SK-N-SH (cell line): Measurements from ENCODE around the gene TRMT44. TPM values are rescaled to one million over a fixed set of nuclear protein-coding genes. Genes with fewer than 3 reads are reported as not detected.

ENCODE experiments used
- CTCF ChIA-PET: fragments of 300-600, 350-600 bp; formaldehyde crosslinking; extraction: SDS; loops from one replicate; lab custom pipeline; 2021; lab: Yijun Ruan, JAX
- POLR2A ChIA-PET: fragments of 350-600 bp; sonication (Branson Sonifier 250); formaldehyde crosslinking; extraction: SDS; loops from one replicate; lab custom pipeline; 2020; ENCODE audit warnings: antibody characterized with exemption, inconsistent platforms; lab: Yijun Ruan, JAX
- DNase-seq: peaks from one replicate; pipeline ENCODE4 v3.0.0; 2012
- H2AFZ ChIP-seq: fragments of 200-600 bp; sonication (generic); 2 replicates; pipeline ENCODE4 v1.8.1; 2016; ENCODE audit warnings: antibody characterized with exemption, mild to moderate bottlenecking, low read depth
- H3F3A ChIP-seq: fragments of 200-600 bp; sonication (generic); replicated peaks from 2 replicates; pipeline ENCODE3; 2016; ENCODE audit warnings: antibody characterized with exemption, mild to moderate bottlenecking; ENCODE audit not compliant: insufficient read depth
- H3K27ac ChIP-seq, 2 experiments: fragments of 200-500 bp in 1 of 2; fragments of 200-600 bp in 1 of 2; sonication (Bioruptor generic) in 1 of 2; sonication (generic), shearing (Covaris generic) in 1 of 2; 2 replicates each; pipeline versions ENCODE4 v1.5.1 to v1.6.1; 2014 to 2016; ENCODE audit warnings: low read depth in 2 of 2, inconsistent platforms in 1 of 2, low read length in 1 of 2, mild to moderate bottlenecking in 1 of 2, mixed read lengths in 1 of 2
- H3K27me3 ChIP-seq: fragments of 200-600 bp; sonication (generic), shearing (Covaris generic); 2 replicates; pipeline ENCODE4 v1.6.1; 2016; ENCODE audit warnings: mixed run types; ENCODE audit not compliant: insufficient read depth
- H3K36me3 ChIP-seq, 2 experiments: fragments of 200-500 bp in 1 of 2; fragments of 200-600 bp in 1 of 2; sonication (Bioruptor generic) in 1 of 2; sonication (generic) in 1 of 2; replicated peaks in 1 of 2; 2 replicates each; pipeline versions ENCODE3 to v1.5.1; 2014 to 2016; ENCODE audit warnings: low read length in 1 of 2, mild to moderate bottlenecking in 1 of 2; ENCODE audit not compliant: insufficient read depth in 2 of 2, control insufficient read depth in 1 of 2
- H3K4me1 ChIP-seq, 2 experiments: fragments of 200-500 bp in 1 of 2; fragments of 200-600 bp in 1 of 2; sonication (Bioruptor generic) in 1 of 2; sonication (generic), shearing (Covaris generic) in 1 of 2; 2 replicates each; pipeline versions ENCODE4 v1.5.1 to v1.6.1; 2014 to 2016; ENCODE audit warnings: low read depth in 1 of 2, low read length in 1 of 2, mixed run types in 1 of 2; ENCODE audit not compliant: insufficient read depth in 2 of 2, control insufficient read depth in 1 of 2
- H3K4me2 ChIP-seq: fragments of 200-600 bp; sonication (generic), shearing (Covaris generic); 2 replicates; pipeline ENCODE4 v1.6.1; 2017; ENCODE audit warnings: mixed run types
- H3K4me3 ChIP-seq, 2 experiments: fragments of 200-500 bp in 1 of 2; fragments of 200-600 bp in 1 of 2; sonication (Bioruptor generic) in 1 of 2; sonication (generic), shearing (Covaris generic) in 1 of 2; 2 replicates each; pipeline versions ENCODE4 v1.5.1 to v1.8.1; 2014 to 2016; ENCODE audit warnings: low read depth in 2 of 2, inconsistent platforms in 1 of 2, low read length in 1 of 2, mild to moderate bottlenecking in 1 of 2, mixed read lengths in 1 of 2, moderate library complexity in 1 of 2
- H3K79me2 ChIP-seq: fragments of 200-600 bp; sonication (generic); 2 replicates; pipeline ENCODE4 v1.8.1; 2017; ENCODE audit warnings: mild to moderate bottlenecking; ENCODE audit not compliant: insufficient read depth
- H3K9ac ChIP-seq: fragments of 200-600 bp; sonication (generic); 2 replicates; pipeline ENCODE4 v1.6.1; 2017; ENCODE audit warnings: mixed run types
- H3K9me2 ChIP-seq: fragments of 200-600 bp; sonication (generic); 2 replicates; pipeline ENCODE4 v1.6.1; 2017; ENCODE audit warnings: mixed run types
- H3K9me3 ChIP-seq: fragments of 200-600 bp; sonication (generic); 2 replicates; pipeline ENCODE4 v1.6.1; 2017; ENCODE audit warnings: mixed run types, mild to moderate bottlenecking, moderate library complexity
- H4K20me1 ChIP-seq: fragments of 200-600 bp; sonication (generic); 2 replicates; pipeline ENCODE4 v1.6.1; 2017; ENCODE audit warnings: mild to moderate bottlenecking, mixed run types; ENCODE audit not compliant: insufficient read depth
- EP300 ChIP-seq, 2 experiments: IDR thresholded peaks; 2 replicates each; pipeline versions ENCODE4 v1.4.0 to v1.6.1; 2012; ENCODE audit warnings: borderline replicate concordance in 1 of 2, low read depth in 1 of 2, low read length in 1 of 2
- EZH2phosphoT487 ChIP-seq: fragments of 200-600 bp; sonication (generic); IDR thresholded peaks from 2 replicates; pipeline ENCODE4 v1.6.1; 2017; ENCODE audit warnings: low read depth, mixed run types, mild to moderate bottlenecking, antibody characterized with exemption, moderate library complexity, borderline replicate concordance
- FOSL2 ChIP-seq: IDR thresholded peaks from 2 replicates; pipeline ENCODE4 v1.4.0; 2012; ENCODE audit warnings: low read depth, mild to moderate bottlenecking, moderate library complexity, borderline replicate concordance
- FOXJ3 ChIP-seq: sonication (generic); formaldehyde crosslinking; IDR thresholded peaks from 2 replicates; pipeline ENCODE4 v1.5.1; 2020; ENCODE audit warnings: mild to moderate bottlenecking, missing genetic modification reagents
- GABPA ChIP-seq: IDR thresholded peaks from 2 replicates; pipeline ENCODE4 v1.4.0; 2012; ENCODE audit warnings: low read depth, mild to moderate bottlenecking
- GATA2 ChIP-seq: sonication (generic); formaldehyde crosslinking; IDR thresholded peaks from 2 replicates; pipeline ENCODE4 v1.5.0; 2020; ENCODE audit warnings: mild to moderate bottlenecking, missing genetic modification reagents
- JUND ChIP-seq: IDR thresholded peaks from 2 replicates; pipeline ENCODE4 v1.4.0; 2012
- MAX ChIP-seq: IDR thresholded peaks from 2 replicates; pipeline ENCODE4 v1.4.0; 2012; ENCODE audit warnings: low read depth
- MEF2A ChIP-seq: IDR thresholded peaks from 2 replicates; pipeline ENCODE4 v1.4.0; 2012; ENCODE audit warnings: low read depth, borderline replicate concordance
- NFIC ChIP-seq: IDR thresholded peaks from 2 replicates; pipeline ENCODE4 v1.4.0; 2012; ENCODE audit warnings: borderline replicate concordance
- NRF1 ChIP-seq: IDR thresholded peaks from 2 replicates; pipeline ENCODE4 v1.6.1; 2012; ENCODE audit warnings: low read depth, mild to moderate bottlenecking, low read length
- POLR2AphosphoS5 ChIP-seq: IDR thresholded peaks from 2 replicates; pipeline ENCODE4 v1.6.1; 2012; ENCODE audit warnings: low read depth, low read length
- RAD21 ChIP-seq: IDR thresholded peaks from 2 replicates; pipeline ENCODE4 v1.6.1; 2012; ENCODE audit warnings: mild to moderate bottlenecking, low read length
- REST ChIP-seq: IDR thresholded peaks from 2 replicates; pipeline ENCODE4 v1.6.1; 2012; ENCODE audit warnings: mild to moderate bottlenecking, low read depth, low read length, moderate library complexity
- SMC3 ChIP-seq: IDR thresholded peaks from 2 replicates; pipeline ENCODE4 v1.6.1; 2012; ENCODE audit warnings: low read depth, low read length, improper control_type of control experiment
- TAF1 ChIP-seq: IDR thresholded peaks from 2 replicates; pipeline ENCODE4 v1.6.1; 2012; ENCODE audit warnings: low read depth, mild to moderate bottlenecking, low read length, moderate library complexity, borderline replicate concordance
- TCF12 ChIP-seq: IDR thresholded peaks from 2 replicates; pipeline ENCODE4 v1.4.0; 2012
- WGBS: methylation state at CpG from one replicate; pipeline ENCODE4 v1.1.6; 2017; ENCODE audit warnings: low lambda C conversion rate; 5-methylcytosine and 5-hydroxymethylcytosine counted together
- polyA plus RNA-seq, 3 experiments: library from polyadenylated mRNA; depleted of rRNA; stranded (reverse); fragments of >200 nt; gene quantifications; 2 replicates each; pipeline ENCODE4 v1.2.3, GENCODE V29; 2012

Gene TRMT44
- polyA plus RNA-seq, 1 of the 3 experiments (the other 2 are of a cell fraction), result 6.0 TPM

GRCh38 chr4:8404791-8405515 is 35.6 kb upstream of the TRMT44 start:
- Histone ChIP-seq H3K9me2 (no peaks in the 10 kb centered on the region), H3K4me1 (peaks cover 0 to 14% of the 10 kb centered on the region in 2 experiments; a peak in 1 of 4 replicates), H3K27ac (no peak overlapping the region), H3K4me3 (no peak overlapping the region), H2AFZ (no peak overlapping the region), H3K4me2 (no peak overlapping the region), H3K27me3 (no peaks in the 10 kb centered on the region)
- CTCF ChIA-PET, result interaction anchor here (1.1 to 6.7 kb wide), 5 partner anchors 10 to 228 kb away, joined by 3 to 115 read pairs (median 26); no protein-coding TSS in a partner anchor
- POLR2A ChIA-PET, result no interaction called here
- TF ChIP-seq POLR2AphosphoS5 (no peak), NFIC (no peak), FOSL2 (no peak), RAD21 (no peak), REST (no peak), GATA2 (CRISPR knock-in tag) (no peak), NRF1 (no peak)
- TF ChIP-seq, all 33 proteins: peak for 0
- H3K36me3 ChIP-seq, result peaks cover 6 to 39% of the 10 kb centered on the region in 2 experiments
- no peaks in the 10 kb centered on the region for H3K9me3 ChIP-seq
- 89% methylated on average over 13 of the region's 14 CpGs for WGBS
- H3F3A ChIP-seq, result peaks cover 7% of the 10 kb centered on the region
- DNase-seq, result no peak
- no peaks in the 10 kb centered on the region for H4K20me1 ChIP-seq
- H3K79me2 ChIP-seq, result no peaks in the 10 kb centered on the region
- no peak overlapping the region for H3K9ac ChIP-seq

GRCh38 chr4:8405516-8405875 is 35.1 kb upstream of the TRMT44 start:
- TF ChIP-seq GABPA (no peak), TAF1 (no peak), FOXJ3 (CRISPR knock-in tag) (no peak), MEF2A (no peak), TCF12 (no peak), JUND (no peak), RAD21 (no peak), SMC3 (no peak), EP300 (IDR thresholded peaks at IDR 0.05; ENCODE audit: borderline replicate concordance in 1 of 2, low read depth in 1 of 2, low read length in 1 of 2) (no peak), NFIC (no peak), FOSL2 (no peak), GATA2 (CRISPR knock-in tag) (no peak), MAX (no peak), POLR2AphosphoS5 (no peak), EZH2phosphoT487 (no peak)
- H2AFZ ChIP-seq, result no peak overlapping the region
- 96% methylated on average over 7 of the region's 9 CpGs for WGBS
- ChIA-PET CTCF (interaction anchor here (1.1 to 6.7 kb wide), 3 partner anchors 17 to 229 kb away, joined by 3 to 115 read pairs (median 5); no protein-coding TSS in a partner anchor), POLR2A (no interaction called here)
- H3K4me3 ChIP-seq, result no peak overlapping the region
- no peaks in the 10 kb centered on the region for H3K9me3 ChIP-seq
- peaks cover 7% of the 10 kb centered on the region for H3F3A ChIP-seq
- no peaks in the 10 kb centered on the region for H3K9me2 ChIP-seq
- peaks cover 10 to 39% of the 10 kb centered on the region in 2 experiments for H3K36me3 ChIP-seq
- DNase-seq, result no peak
- H3K27me3 ChIP-seq, result no peaks in the 10 kb centered on the region
- no peak overlapping the region for H3K27ac ChIP-seq
- no peak overlapping the region for H3K4me2 ChIP-seq
- H4K20me1 ChIP-seq, result no peaks in the 10 kb centered on the region
- H3K4me1 ChIP-seq, result peaks cover 0 to 14% of the 10 kb centered on the region in 2 experiments; a peak in 1 of 4 replicates
- no peaks in the 10 kb centered on the region for H3K79me2 ChIP-seq
- H3K9ac ChIP-seq, result no peak overlapping the region
